ENCODE results near the gene DIPK1A.

The DIPK1A gene

DNA sequence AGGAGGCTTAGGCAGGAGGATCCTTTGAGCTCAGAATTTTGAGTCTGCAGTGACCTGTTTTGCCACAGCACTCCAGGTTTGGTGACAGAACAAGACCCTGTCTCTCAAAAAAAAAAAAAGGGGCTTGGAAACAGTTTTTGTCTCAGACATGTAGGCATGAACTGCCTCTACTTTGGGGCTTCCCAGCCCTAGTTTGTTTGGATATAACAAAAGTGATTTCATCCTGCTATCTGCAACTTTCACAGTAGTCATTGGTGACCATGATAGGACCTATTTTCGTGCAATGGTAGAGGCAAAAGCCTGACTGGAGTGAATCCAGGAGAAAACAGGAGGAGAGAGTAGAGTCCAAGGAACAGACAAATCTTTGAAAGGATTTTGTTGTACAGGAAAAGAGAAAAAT lies 156.0 kb downstream of the DIPK1A start:
- TF ChIP-seq MAX (IDR thresholded peaks at IDR 0.05; ENCODE audit: low read depth, low read length) (no peak), MYC (IDR thresholded peaks at IDR 0.05; ENCODE audit: low read depth, low read length) (no peak), POLR2A (IDR thresholded peaks at IDR 0.05; ENCODE audit: extremely low read depth, insufficient read length) (no peak), CTCF (IDR thresholded peaks at IDR 0.05; ENCODE audit: low read depth, low read length) (no peak)
- H3K4me3 ChIP-seq (ENCODE audit: low read depth, low read length), result no peak overlapping the region
- DNase-seq (ENCODE audit: low read depth), result no peak

GRCh38 chr1:92804721-92805201 lies 156.5 kb downstream of the DIPK1A start:
- peak; percentile 8 for DNase-seq (ENCODE audit: low read depth)
- no peak for TF ChIP-seq MAX (IDR thresholded peaks at IDR 0.05; ENCODE audit: low read depth, low read length)
- no peak for TF ChIP-seq MYC (IDR thresholded peaks at IDR 0.05; ENCODE audit: low read depth, low read length)
- TF ChIP-seq POLR2A (IDR thresholded peaks at IDR 0.05; ENCODE audit: extremely low read depth, insufficient read length), result no peak
- no peak for TF ChIP-seq CTCF (IDR thresholded peaks at IDR 0.05; ENCODE audit: low read depth, low read length)
- H3K4me3 ChIP-seq (ENCODE audit: low read depth, low read length), result no peak overlapping the region

- no peak overlapping the region for H3K4me3 ChIP-seq (ENCODE audit: low read depth, low read length)
- DNase-seq (ENCODE audit: low read depth), result no peak
- TF ChIP-seq POLR2A (IDR thresholded peaks at IDR 0.05; ENCODE audit: extremely low read depth, insufficient read length) (no peak), MAX (IDR thresholded peaks at IDR 0.05; ENCODE audit: low read depth, low read length) (no peak), CTCF (IDR thresholded peaks at IDR 0.05; ENCODE audit: low read depth, low read length) (no peak), MYC (IDR thresholded peaks at IDR 0.05; ENCODE audit: low read depth, low read length) (no peak)
Observed at GRCh38 chr1:92803140-92803887, 157.9 kb downstream of the DIPK1A start.

DNA sequence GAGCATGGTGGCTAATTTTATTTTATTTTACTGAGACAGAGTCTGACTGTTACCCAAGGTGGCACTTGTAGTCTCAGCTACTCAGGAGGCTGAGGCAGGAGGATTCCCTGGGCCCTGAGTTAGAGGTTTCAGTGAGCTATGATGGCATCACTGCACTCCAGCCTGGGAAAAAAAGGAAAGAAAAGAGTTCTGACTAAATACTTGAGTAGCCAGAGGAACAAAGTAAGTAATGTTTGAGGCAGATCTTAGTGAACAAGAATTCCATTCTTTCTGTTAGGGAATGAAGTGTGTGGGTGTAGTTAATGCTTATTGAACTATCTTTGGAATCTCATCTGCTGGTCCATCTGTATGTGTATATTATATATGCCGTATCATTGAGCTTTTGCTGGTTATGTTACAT lies 163.3 kb downstream of the DIPK1A start:
- DNase-seq (ENCODE audit: low read depth), result no peak
- no peak for TF ChIP-seq MAX (IDR thresholded peaks at IDR 0.05; ENCODE audit: low read depth, low read length)
- TF ChIP-seq POLR2A (IDR thresholded peaks at IDR 0.05; ENCODE audit: extremely low read depth, insufficient read length), result no peak
- TF ChIP-seq MYC (IDR thresholded peaks at IDR 0.05; ENCODE audit: low read depth, low read length), result no peak
- no peak for TF ChIP-seq CTCF (IDR thresholded peaks at IDR 0.05; ENCODE audit: low read depth, low read length)
- H3K4me3 ChIP-seq (ENCODE audit: low read depth, low read length), result no peak overlapping the region

DNA sequence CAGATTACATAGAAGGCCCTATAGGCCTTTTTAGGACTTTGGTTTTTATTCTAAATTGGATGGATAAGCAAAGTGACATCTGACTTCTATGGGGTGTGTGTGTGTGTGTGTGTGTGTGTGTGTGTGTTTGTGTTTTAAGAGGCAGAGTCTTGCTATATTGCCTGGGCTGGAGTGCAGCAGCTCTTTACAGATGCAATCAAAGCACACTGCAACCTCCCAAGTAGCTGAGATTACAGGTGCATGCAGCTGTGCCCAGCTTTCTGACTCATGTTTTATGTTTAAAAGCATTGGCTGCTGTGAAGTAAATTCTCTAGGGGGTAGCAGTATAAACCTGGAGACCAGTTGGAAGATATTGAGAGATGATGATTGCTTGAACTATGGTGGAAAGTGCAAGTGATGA lies 164.0 kb downstream of the DIPK1A start:
- no peak overlapping the region for H3K4me3 ChIP-seq (ENCODE audit: low read depth, low read length)
- no peak for TF ChIP-seq CTCF (IDR thresholded peaks at IDR 0.05; ENCODE audit: low read depth, low read length)
- TF ChIP-seq MYC (IDR thresholded peaks at IDR 0.05; ENCODE audit: low read depth, low read length), result no peak
- no peak for TF ChIP-seq POLR2A (IDR thresholded peaks at IDR 0.05; ENCODE audit: extremely low read depth, insufficient read length)
- TF ChIP-seq MAX (IDR thresholded peaks at IDR 0.05; ENCODE audit: low read depth, low read length), result no peak
- DNase-seq (ENCODE audit: low read depth), result no peak

Measured in NB4 (cell line).